Suprapubic skin (tissue), 4 donors: ENCODE results near the gene COL9A3.

Experiments used
- CTCF ChIP-seq, 2 donors: fragments of 200-600 bp in 1 of 2; fragments of 450-650 bp in 1 of 2; sonication (generic) in 1 of 2; IDR thresholded peaks; one replicate each; pipeline ENCODE4 v1.5.1; 2016 to 2019; ENCODE audit warnings: antibody characterized with exemption in 2 of 2, mild to moderate bottlenecking in 1 of 2, moderate library complexity in 1 of 2
- EP300 ChIP-seq: sonication (generic); formaldehyde crosslinking; IDR thresholded peaks from one replicate; pipeline ENCODE4 v1.6.1; 2017; ENCODE audit warnings: antibody characterized with exemption
- POLR2A ChIP-seq, 2 donors: fragments of 450-650 bp; IDR thresholded peaks; one replicate each; pipeline ENCODE4 v1.6.1; 2017; ENCODE audit warnings: antibody characterized with exemption in 2 of 2, mild to moderate bottlenecking in 2 of 2, moderate library complexity in 2 of 2
- POLR2AphosphoS5 ChIP-seq, 3 donors: sonication (generic); formaldehyde crosslinking; IDR thresholded peaks; one replicate each; pipeline ENCODE4 v1.6.1; 2017; ENCODE audit warnings: antibody characterized with exemption in 3 of 3

DNA sequence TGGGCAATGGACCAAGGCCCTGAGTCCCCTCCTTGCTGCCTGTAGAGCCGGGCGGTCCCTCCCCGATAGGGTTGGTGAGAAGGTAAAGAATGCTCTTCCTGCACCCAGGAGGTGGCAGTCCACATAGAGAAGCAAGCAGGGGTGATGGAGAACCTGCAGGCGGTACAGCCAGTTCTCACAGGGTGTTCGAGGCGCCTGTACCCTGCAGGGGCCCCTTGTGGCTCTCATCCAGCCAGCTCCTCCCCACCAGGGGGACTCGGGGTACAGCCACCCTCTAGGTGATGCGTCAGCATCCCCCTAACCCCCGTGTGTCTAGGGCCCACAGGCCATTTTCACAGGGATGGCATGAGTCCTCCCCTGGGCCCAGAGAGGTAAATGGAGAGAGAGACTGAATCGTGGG is 5.1 kb upstream of the COL9A3 start:
- TF ChIP-seq CTCF (IDR thresholded peaks at IDR 0.05) (no peak), POLR2A (IDR thresholded peaks at IDR 0.05) (no peak), EP300 (no peak), POLR2AphosphoS5 (IDR thresholded peaks at IDR 0.05) (no peak)
